ENCODE results near the gene CRYM. TPM values are rescaled to one million over a fixed set of nuclear protein-coding genes. Genes with fewer than 3 reads are reported as not detected.

The CRYM gene
- total and polyA plus RNA-seq, 2 donors (not counting 1 experiment from before 2014, with no cell fraction given), result 0.06 to 0.50 TPM

- H2AFZ ChIP-seq (ENCODE audit: low read length), result no peak overlapping the region
- H3K9ac ChIP-seq (ENCODE audit: insufficient read depth, low read length), result no peak overlapping the region
- H3K4me1 ChIP-seq (ENCODE audit: control insufficient read depth, extremely low read depth, insufficient read depth, low read length), result no peaks in the 10 kb centered on the region
- TF ChIP-seq EZH2 (IDR thresholded peaks at IDR 0.05; ENCODE audit: low read length, missing control alignments) (no peak), CTCF (conservative IDR thresholded peaks at IDR 0.05 in 1 of 2, IDR thresholded peaks at IDR 0.05 in 1 of 2; ENCODE audit: low read depth in 1 of 2, low read length in 2 of 2) (no peak)
- H3K9me3 ChIP-seq (ENCODE audit: control insufficient read depth, insufficient read depth, low read depth, low read length), result no peaks in the 10 kb centered on the region
- H4K20me1 ChIP-seq (ENCODE audit: control insufficient read depth, extremely low read depth, insufficient read depth, low read length), result no peaks in the 10 kb centered on the region
- H3K79me2 ChIP-seq (ENCODE audit: control insufficient read depth, insufficient read depth, low read length), result no peaks in the 10 kb centered on the region
- no peak overlapping the region for H3K4me3 ChIP-seq (replicated peaks in 1 of 4; ENCODE audit: control extremely low read depth in 1 of 4, insufficient read depth in 1 of 4, low read depth in 3 of 4, low read length in 4 of 4)
- no peak overlapping the region for H3K27ac ChIP-seq (ENCODE audit: insufficient read depth, low read length)
- DNase-seq (ENCODE audit: low read depth in 2 of 2), result no peak
- H3K4me2 ChIP-seq (ENCODE audit: extremely low read depth, insufficient read depth, low read length), result no peak overlapping the region
- H3K27me3 ChIP-seq (ENCODE audit: control insufficient read depth, insufficient read depth, low read length), result peaks cover 28% of the 10 kb centered on the region
- no peaks in the 10 kb centered on the region for H3K36me3 ChIP-seq (ENCODE audit: control insufficient read depth, insufficient read depth, low read length)
Observed at GRCh38 chr16:21281698-21282389, 3.8 kb upstream of the CRYM start.

- H3K27ac ChIP-seq (ENCODE audit: insufficient read depth, low read length), result no peak overlapping the region
- TF ChIP-seq CTCF (conservative IDR thresholded peaks at IDR 0.05 in 1 of 2, IDR thresholded peaks at IDR 0.05 in 1 of 2; ENCODE audit: low read depth in 1 of 2, low read length in 2 of 2), result no peak
- TF ChIP-seq EZH2 (IDR thresholded peaks at IDR 0.05; ENCODE audit: low read length, missing control alignments), result no peak
- no peak overlapping the region for H2AFZ ChIP-seq (ENCODE audit: low read length)
- DNase-seq (ENCODE audit: low read depth in 2 of 2), result peak; percentile 9 to 12
- H3K36me3 ChIP-seq (ENCODE audit: control insufficient read depth, insufficient read depth, low read length), result no peaks in the 10 kb centered on the region
- H3K4me3 ChIP-seq (replicated peaks in 1 of 4; ENCODE audit: control extremely low read depth in 1 of 4, insufficient read depth in 1 of 4, low read depth in 3 of 4, low read length in 4 of 4), result no peak overlapping the region
- H3K4me2 ChIP-seq (ENCODE audit: extremely low read depth, insufficient read depth, low read length), result no peak overlapping the region
- H3K79me2 ChIP-seq (ENCODE audit: control insufficient read depth, insufficient read depth, low read length), result no peaks in the 10 kb centered on the region
- H4K20me1 ChIP-seq (ENCODE audit: control insufficient read depth, extremely low read depth, insufficient read depth, low read length), result no peaks in the 10 kb centered on the region
- no peaks in the 10 kb centered on the region for H3K9me3 ChIP-seq (ENCODE audit: control insufficient read depth, insufficient read depth, low read depth, low read length)
- no peak overlapping the region for H3K9ac ChIP-seq (ENCODE audit: insufficient read depth, low read length)
- no peaks in the 10 kb centered on the region for H3K4me1 ChIP-seq (ENCODE audit: control insufficient read depth, extremely low read depth, insufficient read depth, low read length)
- H3K27me3 ChIP-seq (ENCODE audit: control insufficient read depth, insufficient read depth, low read length), result peaks cover 35% of the 10 kb centered on the region
Observed at GRCh38 chr16:21279501-21279900, 1.4 kb upstream of the CRYM start.

DNA sequence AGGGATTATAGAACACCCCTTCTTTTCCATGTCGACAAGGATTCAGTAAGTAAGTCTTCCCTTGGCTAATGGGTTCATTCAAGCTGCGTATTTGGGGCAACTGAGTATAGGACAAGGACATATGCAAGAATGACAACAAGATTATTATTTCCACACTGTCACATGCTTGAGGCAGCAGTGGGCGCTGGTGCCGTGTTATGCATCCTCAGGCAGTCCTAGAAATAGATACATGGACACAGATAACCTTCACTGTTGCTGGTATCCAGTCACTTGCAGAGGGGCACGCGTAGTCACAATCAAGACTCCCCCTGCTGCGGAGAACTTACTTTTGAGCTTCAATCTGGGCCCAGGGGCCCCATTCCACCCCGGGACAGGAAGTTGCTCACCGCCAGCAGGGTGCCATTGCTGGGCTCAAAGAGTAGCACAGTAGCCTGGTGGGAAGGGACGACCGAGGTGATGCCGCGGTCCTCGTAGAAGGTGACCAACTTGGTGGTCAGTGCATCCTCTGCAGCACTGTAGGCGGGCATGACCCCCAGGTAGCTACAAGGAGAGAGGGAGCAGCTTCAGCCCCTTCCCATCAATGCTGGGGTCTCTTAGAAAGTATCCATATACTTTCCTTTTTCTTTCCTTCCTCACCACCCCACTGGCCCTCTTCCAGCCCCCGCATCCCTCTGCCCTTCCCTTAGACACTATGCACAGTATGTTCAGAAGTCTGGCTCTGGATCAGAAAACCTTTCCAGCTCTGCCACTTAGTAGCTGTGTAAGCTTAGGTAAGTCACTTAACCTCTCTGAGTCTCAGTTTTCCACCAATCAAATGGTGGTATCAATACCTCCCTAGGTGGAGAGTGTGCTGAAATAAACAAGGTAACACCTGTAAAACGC lies 804 bp downstream of the CRYM start:
- H3K27ac ChIP-seq (ENCODE audit: insufficient read depth, low read length), result no peak overlapping the region
- H3K4me1 ChIP-seq (ENCODE audit: control insufficient read depth, extremely low read depth, insufficient read depth, low read length), result no peaks in the 10 kb centered on the region
- H3K4me3 ChIP-seq (replicated peaks in 1 of 4; ENCODE audit: control extremely low read depth in 1 of 4, insufficient read depth in 1 of 4, low read depth in 3 of 4, low read length in 4 of 4), result peak overlapping the region in 3 of 4 experiments; percentile 35 to 56 (median 46)
- H2AFZ ChIP-seq (ENCODE audit: low read length), result no peak overlapping the region
- no peaks in the 10 kb centered on the region for H3K79me2 ChIP-seq (ENCODE audit: control insufficient read depth, insufficient read depth, low read length)
- peak overlapping the region; percentile 93 for H3K4me2 ChIP-seq (ENCODE audit: extremely low read depth, insufficient read depth, low read length)
- H3K27me3 ChIP-seq (ENCODE audit: control insufficient read depth, insufficient read depth, low read length), result peaks cover 41% of the 10 kb centered on the region
- no peaks in the 10 kb centered on the region for H3K36me3 ChIP-seq (ENCODE audit: control insufficient read depth, insufficient read depth, low read length)
- no peak for DNase-seq (ENCODE audit: low read depth in 2 of 2)
- no peaks in the 10 kb centered on the region for H4K20me1 ChIP-seq (ENCODE audit: control insufficient read depth, extremely low read depth, insufficient read depth, low read length)
- H3K9me3 ChIP-seq (ENCODE audit: control insufficient read depth, insufficient read depth, low read depth, low read length), result no peaks in the 10 kb centered on the region
- TF ChIP-seq CTCF (conservative IDR thresholded peaks at IDR 0.05 in 1 of 2, IDR thresholded peaks at IDR 0.05 in 1 of 2; ENCODE audit: low read depth in 1 of 2, low read length in 2 of 2) (no peak), EZH2 (IDR thresholded peaks at IDR 0.05; ENCODE audit: low read length, missing control alignments) (no peak)
- H3K9ac ChIP-seq (ENCODE audit: insufficient read depth, low read length), result no peak overlapping the region
